Measurements from ENCODE around the gene CAMK2A.

DNA sequence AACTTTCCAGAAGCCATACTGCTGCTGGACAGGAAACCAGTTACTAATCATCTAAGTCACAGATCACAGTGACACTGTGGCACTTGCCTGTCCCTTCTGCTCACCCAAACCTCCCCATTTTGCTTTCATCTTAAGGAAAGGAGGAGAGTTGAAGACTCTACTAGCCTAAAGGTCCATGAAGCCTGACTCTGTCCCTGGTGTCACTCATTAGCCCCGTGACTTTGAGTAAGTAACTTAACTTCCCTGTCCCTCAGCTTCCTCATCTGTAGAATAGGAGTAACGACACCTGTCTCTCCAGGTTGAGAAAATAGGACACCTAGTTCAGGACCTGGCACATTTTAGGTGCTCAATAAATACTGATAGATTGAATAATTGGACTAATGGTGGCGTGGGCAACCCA, 100.2 kb downstream of the CAMK2A start:
- TF ChIP-seq CTCF (IDR thresholded peaks at IDR 0.05): no peak
- no peak for TF ChIP-seq POLR2AphosphoS5 (IDR thresholded peaks at IDR 0.05)
- TF ChIP-seq POLR2A (IDR thresholded peaks at IDR 0.05): no peak
- TF ChIP-seq EP300 (IDR thresholded peaks at IDR 0.05; ENCODE audit: low read depth): no peak

Measured in transverse colon (tissue), 4 donors.